Stimulated activated memory B cell treated with anti-CD40 and anti-IgM and Interleukin-4, amounts not matched to agents 10 μg/mL and 1 μg/mL and 100 μg/mL, for 72 hours (primary cell): ENCODE results near the gene ATXN10.

Experiments
- ATAC-seq: fragments of 150-1000 bp; cut with Tn5 transposase; 2 replicates; pipeline ENCODE4 v1.10.0; 2021
- H3K27ac Mint-ChIP-seq: one replicate; pipeline ENCODE4 v1.8.0; 2022; ENCODE audit warnings: mild to moderate bottlenecking, mixed read lengths
- H3K27me3 Mint-ChIP-seq: one replicate; pipeline ENCODE4 v1.8.0; 2022; ENCODE audit warnings: mixed read lengths
- H3K36me3 Mint-ChIP-seq: one replicate; pipeline ENCODE4 v1.8.0; 2022; ENCODE audit warnings: mixed read lengths
- H3K4me1 Mint-ChIP-seq: one replicate; pipeline ENCODE4 v1.8.0; 2022; ENCODE audit warnings: mixed read lengths
- H3K4me3 Mint-ChIP-seq: one replicate; pipeline ENCODE4 v1.8.0; 2022; ENCODE audit warnings: mild to moderate bottlenecking, moderate library complexity, mixed read lengths
- H3K9me3 Mint-ChIP-seq: one replicate; pipeline ENCODE4 v1.8.0; 2022; ENCODE audit warnings: mixed read lengths

The ATXN10 gene

DNA sequence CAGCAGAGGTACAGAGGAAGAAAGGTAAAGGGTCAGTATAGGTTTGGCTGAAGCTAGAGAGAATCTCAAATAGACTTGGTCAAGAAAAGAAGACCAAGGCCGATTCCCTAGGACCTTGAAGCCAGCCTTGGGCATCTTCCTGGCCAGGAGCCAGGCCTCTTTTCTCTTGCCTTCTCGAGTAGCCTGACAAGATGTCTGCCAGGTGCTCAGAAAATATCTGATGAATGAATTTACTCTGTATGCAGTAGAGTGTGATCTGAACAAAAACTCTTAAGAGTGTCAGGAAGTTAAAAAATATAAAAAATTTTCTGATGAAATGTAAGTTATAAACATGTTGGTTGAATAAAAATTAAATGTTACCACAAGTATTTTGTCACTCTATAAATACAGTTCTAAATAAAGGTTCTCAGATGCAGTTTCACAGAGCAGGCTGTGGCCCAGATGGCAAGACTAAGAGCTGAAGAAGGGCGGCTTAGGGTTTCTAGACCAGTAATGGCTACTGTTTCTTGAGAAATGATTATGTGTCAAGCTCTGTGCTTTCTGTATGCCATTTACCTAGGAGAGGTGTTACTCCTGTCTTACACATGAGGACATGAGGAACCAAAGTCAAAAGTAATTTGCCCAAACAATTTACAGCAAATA, 98.1 kb downstream of the ATXN10 start:
- Mint-ChIP-seq H3K27ac (peak overlapping the region; percentile 14), H3K9me3 (peaks cover 4% of the 10 kb centered on the region), H3K4me1 (peaks cover 41% of the 10 kb centered on the region), H3K27me3 (no peaks in the 10 kb centered on the region), H3K36me3 (peaks cover 48% of the 10 kb centered on the region), H3K4me3 (no peak overlapping the region)
- no peak for ATAC-seq

DNA sequence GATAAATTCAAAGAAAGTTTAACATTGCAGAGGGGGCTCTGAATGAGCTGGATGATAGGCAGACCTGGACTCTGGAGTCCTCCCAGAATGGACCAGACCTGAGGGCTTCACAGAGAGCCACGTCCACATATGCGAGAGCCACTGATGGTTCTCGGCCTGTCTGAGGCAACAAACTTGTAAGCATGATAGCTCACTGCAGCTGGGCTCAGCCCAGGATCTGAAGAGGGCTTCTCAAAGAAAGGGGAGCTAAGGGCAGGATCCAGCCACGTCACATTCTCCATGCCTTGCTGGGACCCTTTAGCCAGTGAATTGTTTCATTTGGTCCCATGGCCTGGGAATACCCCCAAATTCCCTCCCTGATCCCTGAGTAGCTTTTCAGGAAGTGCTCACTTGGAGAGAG, 98.9 kb downstream of the ATXN10 start:
- Mint-ChIP-seq H3K4me3 (no peak overlapping the region), H3K36me3 (peaks cover 48% of the 10 kb centered on the region), H3K27ac (no peak overlapping the region), H3K27me3 (no peaks in the 10 kb centered on the region), H3K4me1 (peaks cover 50% of the 10 kb centered on the region), H3K9me3 (peaks cover 4% of the 10 kb centered on the region)
- ATAC-seq: no peak

DNA sequence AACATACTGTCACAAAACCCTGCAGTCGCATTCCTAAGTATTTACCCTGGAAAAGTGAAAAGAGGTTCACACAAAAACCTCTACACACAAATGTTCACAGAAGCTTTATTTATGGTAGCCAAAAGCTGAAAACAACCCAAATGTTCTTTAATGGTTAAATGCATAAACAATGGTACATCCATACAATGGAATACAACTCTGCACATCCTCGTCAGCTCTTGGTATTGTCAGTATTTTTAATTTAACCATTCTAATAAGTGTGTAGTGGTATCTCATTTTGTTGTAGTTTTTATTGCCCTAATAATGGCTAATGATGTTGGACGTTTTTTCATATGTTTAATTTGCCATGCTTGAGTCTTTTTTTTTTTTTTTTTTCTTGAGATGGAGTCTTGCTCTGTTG, 99.4 kb downstream of the ATXN10 start:
- Mint-ChIP-seq H3K4me3 (no peak overlapping the region), H3K27ac (no peak overlapping the region), H3K36me3 (peaks cover 48% of the 10 kb centered on the region), H3K27me3 (no peaks in the 10 kb centered on the region), H3K4me1 (peaks cover 55% of the 10 kb centered on the region), H3K9me3 (peaks cover 4% of the 10 kb centered on the region)
- no peak for ATAC-seq

DNA sequence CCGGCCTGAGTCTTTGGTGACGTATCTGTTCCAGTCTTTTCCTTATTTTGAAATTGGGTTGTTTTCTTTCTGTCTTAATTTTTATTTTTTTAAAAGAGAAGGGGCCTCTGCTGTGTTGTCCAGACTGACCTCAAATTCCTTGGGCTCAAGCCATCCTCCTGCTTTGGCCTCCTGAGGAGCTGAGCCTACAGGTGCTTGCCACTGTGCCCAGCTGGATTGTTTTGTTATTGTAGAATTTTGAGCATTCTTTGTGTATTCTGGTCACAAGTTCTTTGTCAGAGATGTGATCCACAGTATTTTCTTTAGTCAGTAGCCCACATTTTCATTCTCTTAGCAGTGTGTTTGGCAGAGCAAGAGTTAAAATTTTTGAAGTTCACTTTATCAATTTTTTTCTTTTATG, 100.1 kb downstream of the ATXN10 start:
- Mint-ChIP-seq H3K4me1 (peaks cover 61% of the 10 kb centered on the region), H3K27me3 (no peaks in the 10 kb centered on the region), H3K9me3 (peaks cover 4% of the 10 kb centered on the region), H3K27ac (no peak overlapping the region), H3K4me3 (no peak overlapping the region), H3K36me3 (peaks cover 48% of the 10 kb centered on the region)
- no peak for ATAC-seq

DNA sequence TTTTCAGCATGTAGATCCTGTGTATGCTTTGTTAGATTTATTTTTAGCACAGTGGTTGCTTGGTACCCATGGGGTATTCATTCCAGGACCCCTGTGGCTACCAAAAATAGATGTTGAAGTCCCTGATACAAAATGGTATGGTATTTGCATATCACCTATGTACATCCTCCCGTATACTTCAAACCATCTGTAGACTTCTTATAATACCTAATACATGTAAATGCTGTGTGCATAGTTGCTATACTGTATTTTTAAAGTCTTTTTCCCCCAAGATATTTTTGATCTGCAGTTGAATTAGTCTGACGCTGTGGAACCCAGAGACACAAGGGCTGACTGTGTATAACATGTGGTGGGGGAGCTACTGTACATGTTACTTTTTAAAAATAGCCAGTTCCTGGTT, 101.1 kb downstream of the ATXN10 start:
- peaks cover 53% of the 10 kb centered on the region for H3K36me3 Mint-ChIP-seq
- no peak for ATAC-seq

DNA sequence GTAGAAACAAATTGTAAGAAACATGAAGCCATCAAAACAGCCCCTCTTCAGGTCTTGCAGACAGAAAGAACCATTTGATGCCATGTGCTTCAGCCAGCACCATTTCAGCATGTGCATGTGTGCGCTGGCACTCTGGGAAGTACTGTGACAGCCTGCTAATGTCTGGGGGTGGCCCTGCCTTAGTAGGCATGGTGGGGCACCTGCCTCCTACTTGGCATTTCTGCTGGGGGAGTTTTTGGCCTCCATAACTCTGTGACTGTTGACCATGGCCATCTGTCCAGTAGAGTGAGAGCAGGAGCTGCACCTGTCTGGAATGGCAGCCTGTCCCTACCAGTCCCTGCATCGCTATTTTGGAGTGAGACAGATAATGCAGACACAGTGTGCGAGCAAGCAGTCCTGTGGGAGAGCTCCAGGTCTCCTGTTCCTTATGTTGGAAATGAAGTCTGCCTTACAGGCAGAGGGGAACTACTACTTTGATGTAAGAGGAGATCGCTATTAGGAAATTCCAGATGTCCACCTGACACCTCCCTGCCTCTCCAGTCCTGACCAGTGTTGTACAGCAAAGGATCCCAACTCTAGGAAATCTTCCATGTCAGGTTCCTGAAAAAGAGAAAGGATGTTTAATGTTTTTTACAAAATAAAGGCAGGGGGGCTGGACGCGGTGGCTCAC, 102.5 kb downstream of the ATXN10 start:
- Mint-ChIP-seq H3K4me3 (no peak overlapping the region), H3K9me3 (peaks cover 3% of the 10 kb centered on the region), H3K27me3 (no peaks in the 10 kb centered on the region), H3K36me3 (peaks cover 53% of the 10 kb centered on the region), H3K4me1 (peaks cover 67% of the 10 kb centered on the region), H3K27ac (peak overlapping the region; percentile 81)
- ATAC-seq: no peak

More for the DNA sequence above, 101.1 kb downstream of the ATXN10 start:
- peaks cover 4% of the 10 kb centered on the region for H3K9me3 Mint-ChIP-seq
- peaks cover 71% of the 10 kb centered on the region for H3K4me1 Mint-ChIP-seq
- peak overlapping the region; percentile 81 for H3K27ac Mint-ChIP-seq
- H3K4me3 Mint-ChIP-seq: no peak overlapping the region
- no peaks in the 10 kb centered on the region for H3K27me3 Mint-ChIP-seq

DNA sequence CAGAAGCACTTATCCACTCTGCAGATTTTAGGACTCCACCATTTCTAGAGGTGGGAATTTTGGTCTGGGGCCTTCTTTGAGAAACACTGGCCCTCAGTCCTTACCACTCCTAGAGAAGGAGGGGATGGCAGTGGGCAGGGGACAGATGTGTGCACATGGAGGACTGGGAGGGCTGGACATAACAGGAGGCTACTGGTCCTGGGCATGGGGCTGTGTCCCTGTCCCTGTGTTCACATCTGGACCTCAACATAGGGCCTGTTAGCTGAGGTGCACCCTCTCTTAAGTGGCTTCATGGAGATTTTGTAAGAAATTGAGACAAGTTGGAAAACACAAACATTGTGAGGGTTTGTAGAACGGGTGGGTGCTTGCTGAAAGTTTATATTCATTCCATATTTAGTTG, 103.4 kb downstream of the ATXN10 start:
- H3K27ac Mint-ChIP-seq: peak overlapping the region; percentile 81
- H3K36me3 Mint-ChIP-seq: peaks cover 50% of the 10 kb centered on the region
- peak overlapping the region; percentile 41 for H3K4me3 Mint-ChIP-seq

DNA sequence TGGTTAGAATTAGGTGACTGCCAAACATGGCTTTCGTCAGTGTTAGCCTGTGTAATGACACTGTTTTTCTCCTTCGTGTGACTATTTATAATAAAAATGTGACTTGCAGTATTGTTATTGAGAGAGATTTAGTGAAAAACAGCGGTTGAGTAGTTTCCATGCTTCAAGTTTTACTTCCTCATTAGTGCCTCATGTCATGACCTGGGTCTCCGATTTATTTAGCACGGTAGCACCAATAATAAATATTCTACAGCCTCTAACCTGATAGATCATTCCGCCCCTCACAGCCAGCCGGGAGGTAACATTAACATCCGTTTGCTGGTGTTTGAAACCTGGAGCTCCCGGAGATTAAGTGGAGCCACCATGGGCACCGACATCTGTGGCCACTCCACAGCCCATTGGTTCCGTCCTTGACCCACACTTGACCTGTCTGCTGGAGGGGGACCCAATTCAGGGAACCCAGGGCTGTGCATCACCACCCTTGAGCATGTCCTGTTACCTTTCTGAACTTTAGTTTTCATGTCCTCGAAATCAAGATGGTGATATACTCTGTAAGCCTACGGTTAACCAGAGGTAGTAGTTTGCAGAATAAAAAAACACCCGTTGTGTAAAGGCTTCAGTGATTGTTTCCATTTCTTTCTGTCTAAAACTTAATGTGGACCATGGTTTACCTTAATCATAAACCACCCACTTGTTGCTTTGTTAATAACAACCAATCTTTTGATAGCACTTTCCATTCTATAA, 104.1 kb downstream of the ATXN10 start:
- peaks cover 62% of the 10 kb centered on the region for H3K4me1 Mint-ChIP-seq
- ATAC-seq: peak; percentile 90
- H3K27me3 Mint-ChIP-seq: no peaks in the 10 kb centered on the region
- peak overlapping the region; percentile 81 for H3K27ac Mint-ChIP-seq
- peaks cover 50% of the 10 kb centered on the region for H3K36me3 Mint-ChIP-seq
- H3K9me3 Mint-ChIP-seq: no peaks in the 10 kb centered on the region
- peak overlapping the region; percentile 63 for H3K4me3 Mint-ChIP-seq

More for the DNA sequence above, 103.4 kb downstream of the ATXN10 start:
- ATAC-seq: no peak
- peaks cover 62% of the 10 kb centered on the region for H3K4me1 Mint-ChIP-seq
- no peaks in the 10 kb centered on the region for H3K27me3 Mint-ChIP-seq
- no peaks in the 10 kb centered on the region for H3K9me3 Mint-ChIP-seq

DNA sequence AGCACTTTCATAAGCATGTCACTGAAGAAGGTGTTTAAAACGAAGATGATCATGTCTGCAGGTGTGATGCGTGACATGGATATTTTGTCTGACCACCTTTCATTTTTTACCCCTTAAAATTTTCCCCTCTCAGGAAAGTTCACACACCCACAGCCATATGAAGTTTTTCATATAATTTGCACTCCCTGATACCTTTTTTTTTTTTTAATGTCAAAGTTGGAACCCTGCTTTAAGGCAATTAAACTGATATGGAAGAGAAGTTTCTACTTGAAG, 104.6 kb downstream of the ATXN10 start:
- peaks cover 51% of the 10 kb centered on the region for H3K36me3 Mint-ChIP-seq
- no peak for ATAC-seq
- peak overlapping the region; percentile 81 for H3K27ac Mint-ChIP-seq
- H3K4me3 Mint-ChIP-seq: peak overlapping the region; percentile 63
- peaks cover 62% of the 10 kb centered on the region for H3K4me1 Mint-ChIP-seq
- H3K27me3 Mint-ChIP-seq: no peaks in the 10 kb centered on the region
- H3K9me3 Mint-ChIP-seq: no peaks in the 10 kb centered on the region

DNA sequence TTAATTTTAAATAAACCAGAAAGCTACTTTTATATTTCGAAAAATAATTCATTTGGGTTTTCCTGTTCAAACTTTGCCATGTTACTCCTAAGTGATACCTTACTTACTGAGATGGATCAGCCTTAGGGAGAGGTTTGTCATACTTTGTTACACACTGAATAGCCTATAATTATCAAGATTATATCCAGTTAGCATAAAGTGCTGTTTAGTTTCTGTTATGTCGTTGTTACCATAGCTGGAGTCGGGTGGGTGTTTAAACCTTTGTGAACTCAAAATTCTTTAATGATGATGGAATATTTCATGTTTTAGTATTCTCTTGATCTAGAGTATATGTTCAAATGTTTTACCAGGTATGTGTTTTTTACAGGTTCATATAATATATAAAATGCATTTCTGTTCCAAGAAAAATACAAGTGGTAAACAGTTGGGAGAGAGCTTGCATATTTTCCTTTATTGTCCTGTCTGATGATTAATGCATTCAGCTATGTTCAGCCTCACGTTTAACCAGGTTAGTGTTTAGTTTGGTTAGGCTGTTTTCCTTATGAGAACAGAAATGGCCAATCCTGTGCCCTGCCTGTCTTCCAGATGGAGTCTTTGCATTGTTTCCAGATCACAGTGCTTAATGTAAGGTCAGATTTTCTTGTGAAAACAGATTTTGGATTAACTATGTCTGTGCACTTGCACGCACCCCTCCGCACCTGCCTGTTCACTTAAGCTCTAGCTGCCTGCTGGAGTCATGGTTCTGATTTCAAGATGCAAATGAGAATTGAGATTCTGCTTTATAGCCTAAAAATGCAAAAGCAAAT, 105.6 kb downstream of the ATXN10 start:
- no peak for ATAC-seq
- H3K4me1 Mint-ChIP-seq: peaks cover 53% of the 10 kb centered on the region
- H3K36me3 Mint-ChIP-seq: peaks cover 48% of the 10 kb centered on the region
- no peaks in the 10 kb centered on the region for H3K27me3 Mint-ChIP-seq
- H3K4me3 Mint-ChIP-seq: no peak overlapping the region
- H3K9me3 Mint-ChIP-seq: no peaks in the 10 kb centered on the region
- no peak overlapping the region for H3K27ac Mint-ChIP-seq

DNA sequence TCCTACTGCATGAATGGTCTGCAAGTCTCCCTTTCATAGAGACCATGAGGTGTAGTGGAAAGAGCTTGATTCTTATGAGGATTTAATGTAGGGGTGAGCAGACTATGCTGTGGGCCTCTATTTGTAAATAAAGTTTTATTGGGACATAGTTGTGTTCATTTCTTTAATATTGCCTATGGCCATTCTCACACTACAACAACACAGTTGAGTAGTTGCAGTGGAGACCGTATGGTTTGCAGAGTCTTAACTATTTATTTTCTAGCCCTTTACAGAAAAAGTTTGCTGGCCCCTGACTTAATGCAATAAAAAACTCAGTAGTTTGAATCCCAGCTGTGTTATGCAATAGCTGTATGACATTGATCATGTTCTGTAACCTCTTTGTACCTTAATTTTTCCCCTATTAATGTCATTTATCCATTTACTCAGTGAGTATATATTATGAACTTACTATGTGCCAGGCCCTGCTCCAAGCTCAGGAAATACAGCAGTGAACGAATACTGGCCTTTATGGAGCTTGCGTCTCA, 106.3 kb downstream of the ATXN10 start:
- no peak for ATAC-seq

DNA sequence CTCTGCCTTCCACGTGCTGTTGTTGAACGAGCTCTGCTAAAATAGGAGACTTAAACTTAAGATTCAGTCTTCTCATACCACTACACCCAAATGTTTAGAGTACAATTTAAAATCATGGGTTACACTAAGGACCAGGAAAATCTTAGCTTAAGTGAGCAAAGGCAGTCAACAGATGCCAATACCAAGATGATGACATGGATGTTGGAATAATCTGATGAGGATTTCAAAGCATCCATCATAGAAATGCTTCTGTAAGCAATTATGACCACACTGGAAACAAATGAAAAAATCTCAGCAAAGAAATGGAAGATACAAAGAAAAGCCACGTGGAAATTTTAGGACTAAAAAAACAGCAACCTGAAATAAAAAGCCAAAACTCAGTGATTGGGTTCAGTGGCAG, 109.8 kb downstream of the ATXN10 start:
- no peak overlapping the region for H3K4me3 Mint-ChIP-seq
- no peak for ATAC-seq
- peaks cover 41% of the 10 kb centered on the region for H3K4me1 Mint-ChIP-seq
- H3K27me3 Mint-ChIP-seq: no peaks in the 10 kb centered on the region
- H3K36me3 Mint-ChIP-seq: peaks cover 53% of the 10 kb centered on the region
- no peak overlapping the region for H3K27ac Mint-ChIP-seq
- no peaks in the 10 kb centered on the region for H3K9me3 Mint-ChIP-seq

More for the DNA sequence above, 106.3 kb downstream of the ATXN10 start:
- H3K36me3 Mint-ChIP-seq: peaks cover 42% of the 10 kb centered on the region
- H3K4me3 Mint-ChIP-seq: no peak overlapping the region
- H3K27ac Mint-ChIP-seq: no peak overlapping the region
- no peaks in the 10 kb centered on the region for H3K9me3 Mint-ChIP-seq
- H3K4me1 Mint-ChIP-seq: peaks cover 49% of the 10 kb centered on the region
- H3K27me3 Mint-ChIP-seq: no peaks in the 10 kb centered on the region

DNA sequence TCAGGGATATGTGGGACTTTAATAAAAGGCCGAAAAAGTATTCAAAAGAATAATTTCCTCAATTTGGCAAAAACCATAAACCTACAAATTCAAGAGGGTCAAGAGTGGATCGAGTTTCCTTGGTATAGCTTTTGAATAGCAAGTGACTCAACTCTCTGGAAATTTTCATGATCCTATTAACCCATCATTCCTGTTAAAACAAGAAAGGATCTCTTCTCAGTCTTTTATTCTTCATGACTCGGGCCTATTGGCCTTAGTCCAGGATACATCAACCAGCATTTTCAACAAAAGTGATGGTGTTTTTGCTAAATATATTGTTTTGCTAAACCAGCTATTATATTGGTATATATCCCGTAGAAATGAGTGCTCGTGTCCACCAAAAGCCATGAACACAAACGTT, 110.3 kb downstream of the ATXN10 start:
- Mint-ChIP-seq H3K4me1 (peaks cover 37% of the 10 kb centered on the region), H3K4me3 (no peak overlapping the region), H3K9me3 (no peaks in the 10 kb centered on the region), H3K36me3 (peaks cover 53% of the 10 kb centered on the region), H3K27me3 (no peaks in the 10 kb centered on the region), H3K27ac (no peak overlapping the region)
- ATAC-seq: no peak

DNA sequence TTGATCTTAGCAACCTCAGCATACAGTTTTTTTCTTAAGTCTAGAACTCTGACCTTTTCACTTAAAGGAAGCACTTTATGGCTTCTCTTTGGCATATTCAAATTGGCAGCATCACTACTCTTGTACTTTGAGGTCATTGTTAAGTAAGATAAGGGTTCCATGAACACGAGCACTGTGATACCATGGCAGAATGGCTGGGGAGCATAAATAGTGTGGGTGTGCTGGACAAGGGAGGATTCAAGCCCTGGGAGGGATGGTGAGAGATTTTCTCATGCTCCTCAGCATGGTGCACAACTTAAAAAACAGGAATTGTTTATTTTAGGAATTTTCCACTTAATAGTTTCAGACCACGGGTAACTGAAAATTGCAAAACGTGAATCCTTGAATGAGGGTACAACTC, 111.4 kb downstream of the ATXN10 start:
- peaks cover 46% of the 10 kb centered on the region for H3K36me3 Mint-ChIP-seq
- peaks cover 26% of the 10 kb centered on the region for H3K4me1 Mint-ChIP-seq
- H3K9me3 Mint-ChIP-seq: no peaks in the 10 kb centered on the region
- no peak for ATAC-seq
- no peak overlapping the region for H3K4me3 Mint-ChIP-seq
- no peak overlapping the region for H3K27ac Mint-ChIP-seq
- H3K27me3 Mint-ChIP-seq: no peaks in the 10 kb centered on the region

DNA sequence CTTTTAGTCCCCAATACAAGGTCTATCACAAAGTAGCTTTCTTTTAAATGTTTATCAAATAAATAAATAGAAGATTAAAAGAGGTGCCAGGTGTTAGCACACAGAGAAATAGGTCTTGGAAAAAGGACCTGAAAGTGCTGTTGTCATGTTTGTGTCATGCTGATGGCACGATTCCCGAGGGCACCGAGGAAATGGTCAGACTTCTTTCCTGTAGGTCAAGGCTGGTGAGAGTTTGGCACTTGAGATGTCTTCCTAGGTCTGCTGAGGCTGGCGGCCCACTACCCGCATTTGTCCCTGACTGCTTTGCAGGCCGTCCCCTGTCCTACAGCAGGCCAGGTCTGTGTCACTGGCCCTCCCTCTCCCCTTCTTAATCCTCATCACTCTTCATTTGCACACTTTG, 112.1 kb downstream of the ATXN10 start:
- Mint-ChIP-seq H3K4me3 (no peak overlapping the region), H3K27ac (no peak overlapping the region), H3K9me3 (no peaks in the 10 kb centered on the region), H3K4me1 (peaks cover 22% of the 10 kb centered on the region), H3K27me3 (no peaks in the 10 kb centered on the region), H3K36me3 (peaks cover 46% of the 10 kb centered on the region)
- ATAC-seq: no peak
